ENCODE measurements around the gene CES3. TPM values are rescaled to one million over a fixed set of nuclear protein-coding genes. Genes with fewer than 3 reads are reported as not detected.
A peak's percentile ranks its signal among the peaks of the same experiment; 100 is the strongest.

CES3 gene
- total RNA-seq, 1 experiment from 2014 or later, result 0.95 TPM

DNA sequence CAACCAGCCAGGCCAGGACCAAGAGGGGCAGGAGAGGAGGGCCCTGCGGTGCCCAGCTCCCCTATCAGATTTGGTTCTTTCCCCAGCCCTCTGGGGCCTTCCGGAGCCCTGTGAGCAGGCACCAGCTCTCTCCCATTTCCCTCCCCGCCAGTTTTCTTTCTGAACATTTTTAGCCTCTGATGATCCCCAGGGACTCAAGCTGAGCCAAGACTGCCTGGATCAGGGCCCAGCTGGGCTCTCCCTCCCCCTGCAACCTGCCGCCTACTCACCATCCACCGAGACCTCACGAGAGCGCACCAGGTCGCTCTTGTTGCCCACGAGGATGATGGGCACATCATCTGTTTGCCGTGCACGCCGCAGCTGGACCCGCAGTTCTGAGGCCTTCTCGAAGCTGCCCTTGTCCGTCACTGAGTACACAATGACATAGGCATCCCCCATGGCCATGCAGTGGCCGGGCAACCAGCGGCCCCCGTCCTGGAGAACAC lies 37.8 kb upstream of the CES3 start:
- BruUV-seq (replicated peaks), result no TSS peak
- H3K9me3 ChIP-seq, result no peaks in the 10 kb centered on the region

DNA sequence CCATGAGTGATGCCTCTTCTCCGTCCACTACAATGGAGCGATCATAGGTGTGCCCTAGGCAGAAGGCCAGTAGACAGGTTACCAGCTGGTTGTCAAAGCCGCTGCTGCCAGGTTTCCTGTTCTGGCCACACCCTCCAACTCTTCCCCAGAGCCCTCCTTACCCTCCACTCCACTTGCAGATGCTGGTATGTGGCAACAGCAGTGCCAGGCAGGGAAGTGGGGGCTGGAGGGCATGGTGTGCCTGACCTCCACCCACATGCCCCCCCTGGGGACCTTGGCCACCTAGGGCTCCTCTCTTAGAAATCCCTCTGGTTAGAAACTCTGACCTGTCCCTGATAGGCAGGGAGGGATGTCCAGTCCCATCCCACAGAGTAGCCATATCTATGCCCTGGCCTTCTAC lies 37.2 kb upstream of the CES3 start:
- Mint-ChIP-seq H3K4me3 (ENCODE audit: unreplicated experiment) (no peak overlapping the region), H3K36me3 (ENCODE audit: insufficient read depth, unreplicated experiment) (no peaks in the 10 kb centered on the region), H3K27ac (ENCODE audit: unreplicated experiment) (no peak overlapping the region), H3K27me3 (ENCODE audit: insufficient read depth, unreplicated experiment) (peaks cover 5% of the 10 kb centered on the region), H3K4me1 (ENCODE audit: low read depth, unreplicated experiment) (no peaks in the 10 kb centered on the region), H3K9me3 (ENCODE audit: unreplicated experiment) (no peaks in the 10 kb centered on the region)
- BruUV-seq (replicated peaks), result no TSS peak
- ChIA-PET POLR2A (no interaction called here), CTCF (no interaction called here)
- TF ChIP-seq, protein P1, sequence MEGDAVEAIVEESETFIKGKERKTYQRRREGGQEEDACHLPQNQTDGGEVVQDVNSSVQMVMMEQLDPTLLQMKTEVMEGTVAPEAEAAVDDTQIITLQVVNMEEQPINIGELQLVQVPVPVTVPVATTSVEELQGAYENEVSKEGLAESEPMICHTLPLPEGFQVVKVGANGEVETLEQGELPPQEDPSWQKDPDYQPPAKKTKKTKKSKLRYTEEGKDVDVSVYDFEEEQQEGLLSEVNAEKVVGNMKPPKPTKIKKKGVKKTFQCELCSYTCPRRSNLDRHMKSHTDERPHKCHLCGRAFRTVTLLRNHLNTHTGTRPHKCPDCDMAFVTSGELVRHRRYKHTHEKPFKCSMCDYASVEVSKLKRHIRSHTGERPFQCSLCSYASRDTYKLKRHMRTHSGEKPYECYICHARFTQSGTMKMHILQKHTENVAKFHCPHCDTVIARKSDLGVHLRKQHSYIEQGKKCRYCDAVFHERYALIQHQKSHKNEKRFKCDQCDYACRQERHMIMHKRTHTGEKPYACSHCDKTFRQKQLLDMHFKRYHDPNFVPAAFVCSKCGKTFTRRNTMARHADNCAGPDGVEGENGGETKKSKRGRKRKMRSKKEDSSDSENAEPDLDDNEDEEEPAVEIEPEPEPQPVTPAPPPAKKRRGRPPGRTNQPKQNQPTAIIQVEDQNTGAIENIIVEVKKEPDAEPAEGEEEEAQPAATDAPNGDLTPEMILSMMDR (IDR thresholded peaks at IDR 0.05; ENCODE audit: insufficient read depth in 1 of 2, low read depth in 1 of 2, low read length in 1 of 2, severe bottlenecking in 1 of 2, unreplicated experiment in 1 of 2), result no peak
- no peaks in the 10 kb centered on the region for H3K27me3 ChIP-seq (replicated peaks; ENCODE audit: control insufficient read depth, insufficient read depth, low read length)
- no peaks in the 10 kb centered on the region for H3K9me3 ChIP-seq
- no peak for DNase-seq
- no peak overlapping the region for H3K4me3 ChIP-seq (ENCODE audit: low read depth, low read length)
- H3K36me3 ChIP-seq (ENCODE audit: control insufficient read depth, insufficient read depth, low read length), result no peaks in the 10 kb centered on the region
- peaks cover 7% of the 10 kb centered on the region; the same call in 1 of the 2 replicates for H3K4me1 ChIP-seq
- intact Hi-C loops (cut with micrococcal nuclease; ENCODE audit: unreplicated experiment), result no loop called here

More for the DNA sequence above, 37.8 kb upstream of the CES3 start:
- H3K27me3 Mint-ChIP-seq (ENCODE audit: insufficient read depth, unreplicated experiment), result peaks cover 5% of the 10 kb centered on the region
- no peaks in the 10 kb centered on the region for H3K9me3 Mint-ChIP-seq (ENCODE audit: unreplicated experiment)
- TF ChIP-seq, protein P1 (IDR thresholded peaks at IDR 0.05; ENCODE audit: insufficient read depth in 1 of 2, low read depth in 1 of 2, low read length in 1 of 2, severe bottlenecking in 1 of 2, unreplicated experiment in 1 of 2), result no peak
- intact Hi-C loops (cut with micrococcal nuclease; ENCODE audit: unreplicated experiment), result no loop called here
- Histone ChIP-seq H3K36me3 (ENCODE audit: control insufficient read depth, insufficient read depth, low read length) (no peaks in the 10 kb centered on the region), H3K4me1 (peaks cover 7% of the 10 kb centered on the region; the same call in 1 of the 2 replicates), H3K27me3 (replicated peaks; ENCODE audit: control insufficient read depth, insufficient read depth, low read length) (no peaks in the 10 kb centered on the region), H3K4me3 (ENCODE audit: low read depth, low read length) (no peak overlapping the region)
- no peaks in the 10 kb centered on the region for H3K4me1 Mint-ChIP-seq (ENCODE audit: low read depth, unreplicated experiment)
- no peak overlapping the region for H3K27ac Mint-ChIP-seq (ENCODE audit: unreplicated experiment)
- ChIA-PET CTCF (no interaction called here), POLR2A (no interaction called here)
- H3K36me3 Mint-ChIP-seq (ENCODE audit: insufficient read depth, unreplicated experiment), result no peaks in the 10 kb centered on the region
- no peak for DNase-seq
- no peak overlapping the region for H3K4me3 Mint-ChIP-seq (ENCODE audit: unreplicated experiment)

DNA sequence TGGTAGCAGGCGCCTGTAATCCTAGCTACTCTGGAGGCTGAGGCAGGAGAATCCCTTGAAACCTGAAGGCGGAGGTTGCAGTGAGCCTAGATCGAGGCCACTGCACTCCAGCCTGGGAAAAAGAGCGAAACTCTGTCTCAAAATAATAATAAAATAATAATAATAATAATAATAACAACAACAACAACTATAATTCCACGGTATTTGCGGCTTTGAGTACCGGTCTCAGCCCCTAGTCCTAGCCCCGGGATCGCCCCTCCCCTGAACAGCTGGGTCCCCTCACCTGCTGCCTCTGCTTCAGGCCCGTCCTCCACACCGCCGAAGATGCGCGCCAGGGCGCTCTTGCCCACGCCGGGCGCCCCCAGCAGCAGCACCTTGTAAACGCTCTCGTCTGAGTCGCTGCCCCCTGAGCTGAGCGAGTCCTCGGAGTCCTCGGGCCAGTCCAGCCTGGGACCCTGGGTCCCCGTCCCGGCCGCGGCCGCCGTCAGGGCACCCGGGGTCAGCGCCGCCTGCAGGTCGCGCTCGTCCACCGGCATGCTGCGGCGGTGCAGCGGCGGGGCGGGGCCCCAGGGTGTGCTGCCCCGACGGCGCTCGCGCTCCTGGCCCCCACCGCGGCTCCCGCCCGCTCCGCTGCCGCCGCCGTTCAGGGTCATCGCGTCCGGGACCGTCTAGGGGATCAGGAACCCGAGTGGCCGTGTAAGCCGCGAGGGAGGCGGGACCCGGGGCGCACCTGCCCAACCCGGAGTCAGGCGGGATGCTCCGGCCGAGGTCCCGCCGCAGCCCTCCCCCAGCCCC lies 36.3 kb upstream of the CES3 start:
- Histone ChIP-seq H3K9me3 (no peaks in the 10 kb centered on the region), H3K27me3 (replicated peaks; ENCODE audit: control insufficient read depth, insufficient read depth, low read length) (no peaks in the 10 kb centered on the region), H3K4me1 (peaks cover 7% of the 10 kb centered on the region; the same call in 1 of the 2 replicates), H3K36me3 (ENCODE audit: control insufficient read depth, insufficient read depth, low read length) (no peaks in the 10 kb centered on the region), H3K4me3 (ENCODE audit: low read depth, low read length) (peak overlapping the region; percentile 41)
- CTCF ChIA-PET, result no interaction called here
- POLR2A ChIA-PET, result no interaction called here
- no TSS peak for BruUV-seq (replicated peaks)
- Mint-ChIP-seq H3K4me3 (ENCODE audit: unreplicated experiment) (peak overlapping the region; percentile 73), H3K36me3 (ENCODE audit: insufficient read depth, unreplicated experiment) (no peaks in the 10 kb centered on the region), H3K27me3 (ENCODE audit: insufficient read depth, unreplicated experiment) (peaks cover 5% of the 10 kb centered on the region), H3K9me3 (ENCODE audit: unreplicated experiment) (no peaks in the 10 kb centered on the region), H3K27ac (ENCODE audit: unreplicated experiment) (no peak overlapping the region), H3K4me1 (ENCODE audit: low read depth, unreplicated experiment) (no peaks in the 10 kb centered on the region)
- TF ChIP-seq, protein P1 (IDR thresholded peaks at IDR 0.05; ENCODE audit: insufficient read depth in 1 of 2, low read depth in 1 of 2, low read length in 1 of 2, severe bottlenecking in 1 of 2, unreplicated experiment in 1 of 2), result peak; percentile 38 to 48
- intact Hi-C loops (cut with micrococcal nuclease; ENCODE audit: unreplicated experiment), result loop anchor here (1.0 kb wide), 1 partner anchor 29 kb away; no protein-coding TSS in a partner anchor
- DNase-seq, result peak in 1 of 2 experiments; percentile 76
